ENCODE results near the gene ELK1.

- no peak for TF ChIP-seq CTCF (IDR thresholded peaks at IDR 0.05 in 4 of 5, conservative IDR thresholded peaks at IDR 0.05 in 1 of 5)
- no peak for TF ChIP-seq POLR2A (IDR thresholded peaks at IDR 0.05)
Observed at GRCh38 chrX:47593522-47593921, 56.8 kb downstream of the ELK1 start.

All from gastrocnemius medialis (tissue), 4 donors.